Ecto neural progenitor cell (in vitro differentiated cells): ENCODE data around the gene GALNT9.

ENCODE experiments used
- DNase-seq: peaks from one replicate; pipeline ENCODE4 v3.0.0-alpha.2; 2018; ENCODE audit warnings: low spot score

The GALNT9 gene

GRCh38 chr12:132344181-132344580, 14.8 kb upstream of the GALNT9 start:
- no peak for DNase-seq

- no peak for DNase-seq
These were observed 14.1 kb upstream of the GALNT9 start for GRCh38 chr12:132343294-132344004.

- DNase-seq = peak; percentile 76
These were observed 13.2 kb upstream of the GALNT9 start for GRCh38 chr12:132342251-132343227.

GRCh38 chr12:132341318-132342050, 12.1 kb upstream of the GALNT9 start:
- no peak for DNase-seq

- DNase-seq = no peak
These were observed 11.1 kb upstream of the GALNT9 start for GRCh38 chr12:132340266-132341035.

- DNase-seq = no peak
These were observed 10.5 kb upstream of the GALNT9 start for GRCh38 chr12:132339856-132340255.

- DNase-seq = no peak
These were observed 9.4 kb upstream of the GALNT9 start for GRCh38 chr12:132338781-132339180.

- DNase-seq = no peak
These were observed 8.9 kb upstream of the GALNT9 start for GRCh38 chr12:132338311-132338710.

- DNase-seq = no peak
These were observed 8.2 kb upstream of the GALNT9 start for GRCh38 chr12:132337557-132337956.

- no peak for DNase-seq
These were observed 7.3 kb upstream of the GALNT9 start for GRCh38 chr12:132336451-132337413.

- no peak for DNase-seq
These were observed 5.9 kb upstream of the GALNT9 start for GRCh38 chr12:132335179-132335756.

GRCh38 chr12:132333766-132334165, 4.4 kb upstream of the GALNT9 start:
- DNase-seq = no peak

GRCh38 chr12:132333273-132333672, 3.9 kb upstream of the GALNT9 start:
- no peak for DNase-seq

GRCh38 chr12:132330549-132330881, 1.1 kb upstream of the GALNT9 start:
- no peak for DNase-seq

- no peak for DNase-seq
These were observed 545 bp upstream of the GALNT9 start for GRCh38 chr12:132329720-132330548.

GRCh38 chr12:132328282-132329029, 933 bp downstream of the GALNT9 start:
- DNase-seq = no peak

- DNase-seq = no peak
These were observed 1.8 kb downstream of the GALNT9 start for GRCh38 chr12:132327336-132328171.

GRCh38 chr12:132326646-132327045, 2.7 kb downstream of the GALNT9 start:
- DNase-seq = no peak
